NCI-H526 treated with DMSO at 0.1 percent for 48 hours (cell line): Measurements from ENCODE around the gene LPP.

Source experiments
- DNase-seq: peaks from one replicate; lab custom pipeline; 2025; lab: John Stamatoyannopoulos, UW

Gene LPP

GRCh38 chr3:188274249-188274915 lies 120.4 kb downstream of the LPP start:
- DNase-seq, result no peak

- no peak for DNase-seq
Observed at GRCh38 chr3:188276375-188276774, 122.4 kb downstream of the LPP start.

- DNase-seq, result no peak
Observed at GRCh38 chr3:188278717-188279324, 124.9 kb downstream of the LPP start.

- no peak for DNase-seq
Observed at GRCh38 chr3:188279502-188280335, 125.8 kb downstream of the LPP start.

GRCh38 chr3:188280627-188281026 lies 126.7 kb downstream of the LPP start:
- DNase-seq, result no peak

- DNase-seq, result no peak
Observed at GRCh38 chr3:188282871-188283270, 128.9 kb downstream of the LPP start.

GRCh38 chr3:188283347-188283746 lies 129.4 kb downstream of the LPP start:
- DNase-seq, result no peak

GRCh38 chr3:188284455-188285212 lies 130.7 kb downstream of the LPP start:
- no peak for DNase-seq

GRCh38 chr3:188286087-188286513 lies 132.1 kb downstream of the LPP start:
- no peak for DNase-seq

GRCh38 chr3:188287339-188287738 lies 133.4 kb downstream of the LPP start:
- DNase-seq, result no peak

GRCh38 chr3:188287762-188288505 lies 134.0 kb downstream of the LPP start:
- no peak for DNase-seq

- no peak for DNase-seq
Observed at GRCh38 chr3:188292251-188292650, 138.3 kb downstream of the LPP start.

- no peak for DNase-seq
Observed at GRCh38 chr3:188292827-188293226, 138.9 kb downstream of the LPP start.

GRCh38 chr3:188294113-188294512 lies 140.2 kb downstream of the LPP start:
- DNase-seq, result no peak

GRCh38 chr3:188294823-188295487 lies 141.0 kb downstream of the LPP start:
- no peak for DNase-seq

GRCh38 chr3:188295876-188296275 lies 141.9 kb downstream of the LPP start:
- DNase-seq, result no peak

GRCh38 chr3:188296761-188297612 lies 143.0 kb downstream of the LPP start:
- no peak for DNase-seq

GRCh38 chr3:188298585-188298984 lies 144.6 kb downstream of the LPP start:
- no peak for DNase-seq

GRCh38 chr3:188299068-188299467 lies 145.1 kb downstream of the LPP start:
- no peak for DNase-seq

- DNase-seq, result no peak
Observed at GRCh38 chr3:188299708-188300107, 145.8 kb downstream of the LPP start.
